Measurements from ENCODE around the gene CAMK2D.

CAMK2D gene

GRCh38 chr4:113633467-113633866 is 128.1 kb downstream of the CAMK2D start:
- Histone ChIP-seq H3K9me3 (replicated peaks; ENCODE audit: insufficient read depth, low read length) (no peaks in the 10 kb centered on the region), H3F3A (ENCODE audit: insufficient read depth, low read length) (peaks cover 7% of the 10 kb centered on the region), H3K9me2 (replicated peaks; ENCODE audit: insufficient read depth, low read length) (no peaks in the 10 kb centered on the region), H3K4me1 (ENCODE audit: low read length) (peaks cover 25% of the 10 kb centered on the region), H2AFZ (ENCODE audit: low read length) (no peak overlapping the region), H4K20me1 (ENCODE audit: insufficient read depth, low read length) (no peaks in the 10 kb centered on the region), H3K36me3 (replicated peaks; ENCODE audit: insufficient read depth, low read length) (no peaks in the 10 kb centered on the region), H3K27ac (ENCODE audit: low read length) (no peak overlapping the region), H3K79me2 (ENCODE audit: low read length) (no peaks in the 10 kb centered on the region), H3K4me2 (ENCODE audit: low read depth, low read length) (no peak overlapping the region), H3K4me3 (ENCODE audit: low read length) (no peak overlapping the region), H3K9ac (ENCODE audit: low read length) (no peak overlapping the region), H3K27me3 (replicated peaks; ENCODE audit: insufficient read depth, low read length) (no peaks in the 10 kb centered on the region)
- no peak for DNase-seq
- TF ChIP-seq CTCF (IDR thresholded peaks at IDR 0.05; ENCODE audit: low read length), result no peak
- TF ChIP-seq EZH2 (optimal IDR thresholded peaks at IDR 0.05; ENCODE audit: low read depth, low read length), result no peak
- no peak for TF ChIP-seq EZH2phosphoT487 (IDR thresholded peaks at IDR 0.05; ENCODE audit: low read length)

GRCh38 chr4:113628711-113629110 is 132.8 kb downstream of the CAMK2D start:
- Histone ChIP-seq H3K4me1 (ENCODE audit: low read length) (no peaks in the 10 kb centered on the region), H3K9me3 (replicated peaks; ENCODE audit: insufficient read depth, low read length) (no peaks in the 10 kb centered on the region), H3K36me3 (replicated peaks; ENCODE audit: insufficient read depth, low read length) (no peaks in the 10 kb centered on the region), H3K9ac (ENCODE audit: low read length) (no peak overlapping the region), H3K27ac (ENCODE audit: low read length) (no peak overlapping the region), H3F3A (ENCODE audit: insufficient read depth, low read length) (no peaks in the 10 kb centered on the region), H4K20me1 (ENCODE audit: insufficient read depth, low read length) (no peaks in the 10 kb centered on the region), H3K79me2 (ENCODE audit: low read length) (no peaks in the 10 kb centered on the region), H3K4me3 (ENCODE audit: low read length) (no peak overlapping the region), H2AFZ (ENCODE audit: low read length) (no peak overlapping the region), H3K4me2 (ENCODE audit: low read depth, low read length) (no peak overlapping the region), H3K27me3 (replicated peaks; ENCODE audit: insufficient read depth, low read length) (no peaks in the 10 kb centered on the region), H3K9me2 (replicated peaks; ENCODE audit: insufficient read depth, low read length) (no peaks in the 10 kb centered on the region)
- DNase-seq, result no peak
- TF ChIP-seq EZH2 (optimal IDR thresholded peaks at IDR 0.05; ENCODE audit: low read depth, low read length) (no peak), EZH2phosphoT487 (IDR thresholded peaks at IDR 0.05; ENCODE audit: low read length) (no peak), CTCF (IDR thresholded peaks at IDR 0.05; ENCODE audit: low read length) (no peak)

- Histone ChIP-seq H3K36me3 (replicated peaks; ENCODE audit: insufficient read depth, low read length) (no peaks in the 10 kb centered on the region), H2AFZ (ENCODE audit: low read length) (no peak overlapping the region), H4K20me1 (ENCODE audit: insufficient read depth, low read length) (no peaks in the 10 kb centered on the region), H3F3A (ENCODE audit: insufficient read depth, low read length) (no peaks in the 10 kb centered on the region), H3K27me3 (replicated peaks; ENCODE audit: insufficient read depth, low read length) (no peaks in the 10 kb centered on the region), H3K9ac (ENCODE audit: low read length) (no peak overlapping the region), H3K27ac (ENCODE audit: low read length) (no peak overlapping the region), H3K4me3 (ENCODE audit: low read length) (no peak overlapping the region), H3K4me2 (ENCODE audit: low read depth, low read length) (no peak overlapping the region), H3K9me3 (replicated peaks; ENCODE audit: insufficient read depth, low read length) (no peaks in the 10 kb centered on the region), H3K4me1 (ENCODE audit: low read length) (no peaks in the 10 kb centered on the region), H3K79me2 (ENCODE audit: low read length) (no peaks in the 10 kb centered on the region), H3K9me2 (replicated peaks; ENCODE audit: insufficient read depth, low read length) (no peaks in the 10 kb centered on the region)
- TF ChIP-seq EZH2phosphoT487 (IDR thresholded peaks at IDR 0.05; ENCODE audit: low read length) (no peak), CTCF (IDR thresholded peaks at IDR 0.05; ENCODE audit: low read length) (no peak), EZH2 (optimal IDR thresholded peaks at IDR 0.05; ENCODE audit: low read depth, low read length) (no peak)
- DNase-seq, result no peak
These were observed 134.2 kb downstream of the CAMK2D start for GRCh38 chr4:113627321-113627720.
